NCI-H510A (cell line): Measurements from ENCODE around the gene CRHBP.

Experiments
- DNase-seq: peaks from one replicate; lab custom pipeline; 2025; lab: John Stamatoyannopoulos, UW

The CRHBP gene

DNA sequence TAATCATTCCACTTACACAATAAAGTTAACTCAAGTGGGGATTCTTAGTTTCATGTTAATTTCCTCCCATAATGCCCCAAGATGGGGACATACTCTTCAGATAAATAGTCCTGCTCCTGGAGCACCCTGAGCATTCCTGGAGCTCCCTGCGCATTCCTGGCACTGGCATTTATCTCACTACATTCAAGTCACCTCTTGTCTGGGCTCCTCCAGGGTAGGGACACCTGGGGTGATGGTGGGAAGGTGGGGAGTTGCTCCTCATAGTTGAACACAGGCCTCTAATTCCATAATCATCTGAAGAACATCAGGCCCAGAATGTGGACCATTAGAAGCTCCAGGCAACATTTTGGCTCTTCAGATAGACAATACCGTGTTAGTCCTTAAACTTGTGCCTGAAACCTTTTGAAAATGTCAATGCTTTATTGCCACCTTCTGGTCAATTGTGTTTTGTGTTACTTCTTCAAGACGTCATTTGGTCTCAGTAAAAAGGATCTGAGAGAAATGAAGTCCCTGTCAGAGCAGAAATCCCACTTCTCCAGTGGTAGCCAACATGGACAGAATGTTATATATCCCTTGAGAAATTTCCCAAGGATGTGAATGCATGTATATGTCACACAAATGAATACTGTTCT, 63.2 kb downstream of the CRHBP start:
- DNase-seq: no peak

GRCh38 chr5:77016962-77017361, 64.1 kb downstream of the CRHBP start:
- no peak for DNase-seq

GRCh38 chr5:77017668-77018067, 64.8 kb downstream of the CRHBP start:
- no peak for DNase-seq
